ENCODE measurements around the gene JTB.

- TF ChIP-seq POLR2A (IDR thresholded peaks at IDR 0.05; ENCODE audit: borderline replicate concordance, extremely low read depth, insufficient read depth, insufficient read length) (no peak), EZH2 (IDR thresholded peaks at IDR 0.05) (no peak), CTCF (IDR thresholded peaks at IDR 0.05 in 2 of 3, conservative IDR thresholded peaks at IDR 0.05 in 1 of 3; ENCODE audit: borderline replicate concordance in 1 of 3, insufficient read depth in 1 of 3, low read depth in 2 of 3, low read length in 2 of 3) (no peak), REST (IDR thresholded peaks at IDR 0.05; ENCODE audit: low read depth) (no peak), EZH2phosphoT487 (IDR thresholded peaks at IDR 0.05; ENCODE audit: borderline replicate concordance) (no peak), SRF (IDR thresholded peaks at IDR 0.05; ENCODE audit: low read depth) (no peak), YY1 (IDR thresholded peaks at IDR 0.05; ENCODE audit: extremely low read depth, insufficient replicate concordance, low read depth, low read length) (no peak), ATF3 (IDR thresholded peaks at IDR 0.05) (no peak), CEBPB (IDR thresholded peaks at IDR 0.05; ENCODE audit: low read depth) (no peak), ZFX (IDR thresholded peaks at IDR 0.05) (no peak)
These were observed 918 bp upstream of the JTB start for GRCh38 chr1:153978274-153978909.

All from HCT116 (cell line).